MV-4-11 (cell line): ENCODE data around the gene ST13.
A peak's percentile ranks its signal among the peaks of the same experiment; 100 is the strongest.
"Not testable (repeated sequence)": the region's sequence is repeated elsewhere in the genome, so short reads cannot be mapped to it uniquely, and the experiment has no call there.

Source experiments
- DNase-seq: peaks from one replicate; lab custom pipeline; 2025; lab: John Stamatoyannopoulos, UW

The ST13 gene

DNA sequence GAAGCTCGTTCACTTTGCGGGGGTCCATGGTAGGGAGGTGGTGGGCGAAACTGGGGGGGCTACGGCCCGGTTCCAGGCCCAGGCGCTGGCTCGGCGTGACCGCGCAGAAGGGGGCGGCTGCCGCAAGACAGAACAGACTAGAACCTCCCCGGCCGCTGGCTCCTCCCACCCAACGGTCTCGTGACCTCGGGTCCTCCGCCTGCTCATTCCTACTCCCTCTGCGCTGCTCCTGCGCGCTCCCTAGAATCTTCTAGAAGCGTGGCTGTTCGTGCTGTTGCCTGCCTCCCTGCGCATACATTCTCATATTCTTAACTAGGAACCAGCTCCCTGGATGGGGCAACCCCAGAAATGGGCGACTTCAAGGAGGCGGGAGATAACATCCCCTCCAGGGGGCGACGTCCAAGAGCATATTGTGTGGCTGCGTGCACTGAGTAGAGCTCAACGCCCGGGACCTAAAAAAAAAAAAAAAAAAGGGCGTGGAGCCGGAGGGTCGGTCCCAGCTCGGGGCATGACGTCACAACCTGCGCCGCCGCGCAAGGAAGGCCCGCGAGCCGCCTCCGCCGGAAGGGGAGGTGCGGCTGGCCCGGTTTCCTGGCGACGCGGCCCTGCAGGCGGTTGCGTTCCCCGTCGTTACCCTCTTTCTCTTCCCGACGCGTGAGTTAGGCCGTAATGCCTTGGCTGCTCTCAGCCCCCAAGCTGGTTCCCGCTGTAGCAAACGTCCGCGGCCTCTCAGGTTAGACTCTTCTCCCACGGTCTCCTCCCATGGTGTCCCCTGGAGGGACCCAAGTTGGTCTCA lies at the start of gene ST13, which contains the start of gene XPNPEP3:
TSS of gene ST13 (minus strand) at position 127 of the 796 bp plus-strand sequence. CDS start at position 28, 99 bp downstream.
TSS of gene XPNPEP3 (plus strand) at position 636 of the 796 bp plus-strand sequence. CDS start at position 670, 34 bp downstream.
- DNase-seq: peak; percentile 95

- DNase-seq: no peak
These were observed 47.7 kb upstream of the ST13 start for GRCh38 chr22:40904101-40904500.

GRCh38 chr22:40898850-40899357 lies 42.5 kb upstream of the ST13 start:
- peak; percentile 62 for DNase-seq

DNA sequence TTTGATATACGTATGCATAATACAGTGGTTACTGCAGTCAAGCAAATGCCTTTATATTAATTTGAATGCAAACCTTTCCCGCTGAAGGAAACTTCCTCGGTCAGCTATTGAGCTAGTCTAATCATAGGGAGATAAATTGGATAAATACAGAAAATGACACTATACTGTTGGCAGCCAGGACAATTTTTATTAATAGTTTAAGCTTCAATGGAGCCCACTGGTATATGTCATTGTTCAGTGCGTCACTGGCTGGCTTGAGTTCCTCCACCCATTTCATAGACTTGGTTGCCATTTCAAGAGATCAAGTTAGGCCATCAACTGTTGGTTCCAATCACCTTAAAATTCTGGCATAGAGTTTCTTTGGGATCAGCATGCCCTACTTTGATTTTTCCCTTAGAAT lies 38.0 kb upstream of the ST13 start:
- no peak for DNase-seq

DNA sequence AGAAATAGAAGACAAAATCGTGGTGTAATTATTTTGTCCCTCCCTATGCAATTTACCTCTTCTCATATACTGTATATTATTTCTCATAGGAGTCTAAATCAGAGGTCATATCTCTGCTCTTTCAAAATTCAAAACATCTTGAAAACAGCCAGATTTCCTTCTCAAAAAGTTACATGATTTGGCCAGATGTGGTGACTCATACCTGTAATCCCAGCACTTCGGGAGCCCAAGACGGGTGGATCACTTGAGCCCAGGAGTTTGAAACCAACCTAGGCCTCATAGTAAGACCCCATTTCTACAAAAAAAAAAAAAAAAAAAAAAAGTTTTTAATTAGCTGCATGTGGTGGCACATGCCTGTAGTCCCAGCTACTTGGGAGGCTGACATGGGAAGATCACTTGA lies 34.4 kb upstream of the ST13 start:
- DNase-seq: no peak

DNA sequence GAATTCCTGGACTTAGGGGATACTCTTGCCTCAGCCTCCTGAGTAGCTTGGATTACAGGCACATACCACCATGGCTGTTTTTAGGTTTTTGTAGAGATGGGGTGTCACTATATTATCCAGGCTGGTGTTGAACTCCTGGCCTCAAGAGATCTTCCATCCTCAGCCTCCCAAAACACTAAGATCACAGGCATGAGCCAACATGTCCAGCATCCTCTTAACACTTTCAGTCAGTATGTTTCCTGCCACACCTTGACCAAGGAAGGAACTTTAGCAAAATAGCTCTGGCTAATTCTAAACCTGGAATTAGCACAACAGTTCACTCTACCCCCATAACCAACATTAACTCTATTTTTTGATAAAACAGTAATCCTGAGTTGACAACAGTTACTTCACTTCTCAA lies 32.7 kb upstream of the ST13 start:
- DNase-seq: no peak

DNA sequence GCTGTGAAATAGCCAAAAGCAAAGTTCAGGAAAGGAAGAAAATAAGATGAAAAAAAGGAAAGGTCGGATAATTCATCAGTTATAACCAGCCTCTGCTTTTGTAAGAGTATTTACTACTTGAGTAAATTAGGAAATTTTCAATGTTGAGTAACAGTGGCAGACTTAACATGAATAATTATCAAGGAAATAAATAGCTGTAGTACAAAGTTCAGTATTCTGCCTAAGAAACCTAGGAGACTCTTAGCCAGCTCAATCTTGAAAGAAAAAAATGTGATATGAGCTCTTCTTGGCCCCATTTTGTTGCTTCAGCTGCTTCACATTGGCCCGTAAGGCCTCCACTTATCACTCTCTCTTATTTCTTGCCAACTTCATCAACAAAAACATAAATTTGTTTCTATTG lies 22.5 kb upstream of the ST13 start:
- no peak for DNase-seq

DNA sequence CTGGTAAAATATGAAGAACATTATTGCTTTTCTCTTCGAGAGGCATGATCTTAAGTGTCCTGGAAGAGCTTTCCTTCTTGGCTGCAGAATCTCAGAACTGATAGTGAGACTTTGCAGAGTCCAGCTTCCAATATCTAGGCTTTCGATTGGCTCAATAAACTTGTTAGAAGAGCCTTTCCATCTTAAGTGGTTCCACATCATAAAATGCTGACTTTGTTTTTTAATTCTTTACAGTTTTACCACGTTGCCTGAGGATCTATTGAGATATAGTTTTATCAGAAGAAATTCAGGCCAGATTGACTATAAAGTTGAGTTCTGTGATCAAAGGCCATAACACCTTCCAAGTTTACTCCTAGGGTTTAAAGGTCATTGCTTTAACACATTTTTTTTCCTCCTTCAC lies 21.0 kb upstream of the ST13 start:
- no peak for DNase-seq

DNA sequence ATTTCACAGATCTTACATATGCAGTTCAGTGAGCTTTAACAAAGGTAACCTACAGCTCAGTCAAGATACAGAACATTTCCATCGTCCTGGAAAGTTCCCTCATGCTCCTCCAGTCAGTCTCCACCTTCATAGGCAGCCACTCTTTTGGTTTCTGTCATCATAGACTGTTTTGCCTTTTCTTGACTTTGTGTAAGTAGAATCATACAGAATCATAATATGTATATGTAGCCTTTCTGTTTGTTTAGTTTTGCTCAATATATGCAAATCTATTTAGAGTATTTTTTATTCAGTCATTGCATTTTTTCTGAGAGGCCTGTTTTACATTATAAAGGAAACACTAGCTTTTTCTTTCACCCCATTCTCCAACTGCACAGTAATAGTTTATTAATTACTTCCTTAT lies 20.5 kb upstream of the ST13 start:
- no peak for DNase-seq

- no peak for DNase-seq
These were observed 18.7 kb upstream of the ST13 start for GRCh38 chr22:40875111-40875510.

GRCh38 chr22:40874016-40874415 lies 17.6 kb upstream of the ST13 start:
- DNase-seq: no peak

DNA sequence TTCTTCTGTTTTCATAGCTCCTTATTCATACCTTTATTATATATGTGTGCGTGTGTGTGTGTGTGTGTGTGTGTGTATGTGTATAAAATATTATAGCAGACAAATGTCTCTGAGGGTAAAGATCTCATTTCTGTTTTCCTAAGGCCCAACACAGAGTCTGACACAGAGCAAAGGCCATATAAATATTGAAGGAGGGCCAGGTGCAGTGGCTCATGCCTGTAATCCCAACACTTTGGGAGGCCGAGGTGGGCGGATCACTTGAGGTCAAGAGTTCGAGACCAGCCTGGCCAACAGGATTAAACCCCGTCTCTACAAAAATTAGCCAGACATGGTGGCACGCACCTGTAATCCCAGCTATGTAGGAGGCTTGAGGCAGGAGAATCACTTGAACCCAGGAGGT lies 11.9 kb upstream of the ST13 start:
- DNase-seq: not testable (repeated sequence)

DNA sequence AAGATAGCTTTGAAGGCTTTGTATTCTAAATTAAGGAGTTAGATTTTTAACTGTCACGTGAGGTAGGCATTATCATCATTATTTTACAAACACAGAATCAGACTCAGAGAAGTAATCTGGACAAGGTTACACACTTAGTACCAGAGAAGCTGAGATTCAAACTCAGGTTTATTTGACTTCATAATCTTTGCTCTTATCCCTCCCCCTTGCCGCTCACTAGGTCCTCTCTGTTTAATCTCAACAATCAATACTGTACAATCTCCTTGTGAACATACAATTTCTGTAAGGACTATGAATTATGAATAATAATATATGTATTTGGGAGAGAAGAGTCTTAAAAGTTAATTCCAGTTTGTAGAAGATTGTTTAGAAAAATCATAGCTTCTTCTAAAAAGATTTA lies 10.7 kb upstream of the ST13 start:
- DNase-seq: no peak

DNA sequence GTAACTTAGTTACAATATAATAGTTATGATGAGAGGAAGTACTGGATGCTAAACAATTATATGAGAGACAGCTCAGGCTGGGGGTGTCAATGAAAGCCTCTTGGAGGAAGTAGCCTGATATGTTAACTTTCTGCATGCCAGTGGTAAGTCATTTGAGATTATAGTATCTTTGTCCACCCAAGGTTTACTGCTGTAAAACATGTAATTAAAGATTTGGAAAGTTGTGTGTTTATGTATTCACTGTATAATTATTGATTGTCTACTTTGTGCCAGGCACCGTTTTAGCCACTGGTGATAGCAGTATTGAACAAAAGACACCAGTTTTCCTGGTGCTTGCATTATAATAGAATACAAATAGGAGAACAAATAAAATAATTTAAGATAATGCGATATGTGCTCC lies 6.1 kb upstream of the ST13 start:
- peak; percentile 60 for DNase-seq

DNA sequence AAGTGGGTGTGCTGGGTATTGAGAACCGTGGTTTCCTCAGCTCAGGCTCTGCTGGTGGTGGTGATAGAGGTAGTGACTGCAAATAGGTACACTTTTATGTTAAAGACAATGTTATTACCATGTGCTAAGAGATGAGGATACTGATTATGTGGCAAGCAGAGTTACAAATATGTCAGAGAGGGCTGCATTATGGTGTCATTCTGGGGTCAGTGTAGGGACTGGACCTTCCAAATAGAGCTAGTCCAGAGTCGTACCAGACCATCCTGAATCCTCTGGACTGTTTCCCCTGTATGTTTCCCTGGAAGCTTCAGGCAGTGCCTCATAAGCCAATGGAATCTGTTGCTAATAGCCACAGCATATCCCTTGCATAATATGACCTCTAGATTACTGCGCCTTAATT lies 5.6 kb upstream of the ST13 start, which contains the start of gene DNAJB7:
TSS of gene DNAJB7 (minus strand) at position 101 of the 400 bp plus-strand sequence. CDS start 119 bp downstream, outside the sequence.
- no peak for DNase-seq

- DNase-seq: no peak
These were observed 943 bp upstream of the ST13 start for GRCh38 chr22:40857309-40857855.

GRCh38 chr22:40855979-40856512 lies 393 bp downstream of the ST13 start:
- DNase-seq: peak; percentile 21

- DNase-seq: peak; percentile 46
These were observed 1.1 kb downstream of the ST13 start for GRCh38 chr22:40855071-40855978.

DNA sequence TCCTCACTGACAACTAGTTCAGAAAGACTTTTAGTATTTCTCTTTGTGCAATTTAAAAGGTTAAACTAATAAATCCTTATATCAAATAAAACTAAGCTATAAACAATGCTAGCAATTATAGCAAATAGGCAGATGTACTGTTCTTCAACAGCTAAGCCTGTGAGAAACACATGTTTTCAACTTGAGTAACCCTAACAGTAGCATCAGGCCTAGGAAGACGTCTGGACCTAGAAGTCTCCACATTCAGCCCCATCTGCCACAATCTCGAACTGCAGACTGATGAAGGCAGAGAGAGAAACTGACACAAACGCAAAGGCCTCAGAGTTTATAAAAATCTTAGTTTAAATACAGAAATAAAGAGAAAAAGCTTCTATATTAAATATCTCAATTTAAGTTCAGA lies 2.5 kb downstream of the ST13 start:
- DNase-seq: no peak

DNA sequence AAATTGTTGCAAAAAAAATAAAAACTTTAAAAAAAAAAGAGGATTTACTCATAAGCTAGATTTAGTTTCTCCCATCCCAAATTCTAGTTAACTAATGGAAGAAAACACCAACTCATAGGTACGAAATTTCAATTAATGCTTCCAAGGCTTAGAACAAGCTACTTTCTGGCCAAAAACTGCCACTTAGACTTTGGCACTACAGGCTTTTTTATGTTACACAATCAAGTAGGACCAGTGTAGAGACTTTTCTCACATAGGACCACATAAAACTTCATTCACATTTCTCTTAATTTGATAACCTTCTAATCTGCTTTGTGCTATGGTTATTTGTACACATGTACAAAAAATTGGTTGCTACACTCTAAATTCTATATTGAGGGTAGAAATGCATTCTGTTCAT lies 3.1 kb downstream of the ST13 start:
- DNase-seq: no peak

DNA sequence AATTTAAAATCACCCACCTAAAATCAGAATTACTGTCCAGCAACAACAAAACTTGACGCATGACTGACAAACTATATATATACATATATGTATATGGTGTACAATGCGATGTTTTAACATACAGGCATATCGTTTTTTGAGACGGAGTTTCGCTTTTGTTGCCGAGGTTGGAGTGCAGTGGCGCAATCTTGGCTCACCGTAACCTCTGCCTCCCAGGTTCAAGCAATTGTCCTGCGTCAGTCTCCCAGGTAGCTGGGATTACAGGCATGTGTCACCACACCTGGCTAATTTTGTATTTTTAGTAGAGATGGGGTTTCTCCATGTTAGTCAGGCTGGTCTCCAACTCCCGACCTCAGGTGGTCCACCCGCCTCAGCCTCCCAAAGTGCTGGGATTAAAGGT lies 10.6 kb downstream of the ST13 start:
- not testable (repeated sequence) for DNase-seq

DNA sequence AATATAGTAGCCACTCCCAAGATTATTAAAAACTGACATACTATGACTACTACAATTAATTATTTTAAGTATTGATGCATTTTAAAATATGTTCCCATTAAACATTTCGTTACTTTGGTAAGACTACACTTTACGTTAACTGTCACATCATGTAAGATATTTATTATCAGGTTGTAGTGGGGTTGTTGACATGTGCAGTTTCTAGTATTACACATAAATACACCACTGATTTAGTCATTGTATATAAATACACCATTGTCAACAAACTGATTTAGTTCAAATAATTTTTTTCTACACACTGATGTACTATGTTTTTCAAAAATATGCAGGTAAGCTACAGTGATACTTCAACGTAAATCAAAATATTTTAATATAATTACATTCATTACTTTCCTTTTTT lies 11.5 kb downstream of the ST13 start:
- DNase-seq: no peak
